GM19351 (cell line): ENCODE data around the gene LTBP4.

Experiments used
- ATAC-seq: cut with Tn5 transposase; IDR thresholded peaks from one replicate; pipeline ENCODE4 v1.9.1; 2021; ENCODE audit warnings: mild to moderate bottlenecking, moderate library complexity; ENCODE audit not compliant: unreplicated experiment

LTBP4 gene

DNA sequence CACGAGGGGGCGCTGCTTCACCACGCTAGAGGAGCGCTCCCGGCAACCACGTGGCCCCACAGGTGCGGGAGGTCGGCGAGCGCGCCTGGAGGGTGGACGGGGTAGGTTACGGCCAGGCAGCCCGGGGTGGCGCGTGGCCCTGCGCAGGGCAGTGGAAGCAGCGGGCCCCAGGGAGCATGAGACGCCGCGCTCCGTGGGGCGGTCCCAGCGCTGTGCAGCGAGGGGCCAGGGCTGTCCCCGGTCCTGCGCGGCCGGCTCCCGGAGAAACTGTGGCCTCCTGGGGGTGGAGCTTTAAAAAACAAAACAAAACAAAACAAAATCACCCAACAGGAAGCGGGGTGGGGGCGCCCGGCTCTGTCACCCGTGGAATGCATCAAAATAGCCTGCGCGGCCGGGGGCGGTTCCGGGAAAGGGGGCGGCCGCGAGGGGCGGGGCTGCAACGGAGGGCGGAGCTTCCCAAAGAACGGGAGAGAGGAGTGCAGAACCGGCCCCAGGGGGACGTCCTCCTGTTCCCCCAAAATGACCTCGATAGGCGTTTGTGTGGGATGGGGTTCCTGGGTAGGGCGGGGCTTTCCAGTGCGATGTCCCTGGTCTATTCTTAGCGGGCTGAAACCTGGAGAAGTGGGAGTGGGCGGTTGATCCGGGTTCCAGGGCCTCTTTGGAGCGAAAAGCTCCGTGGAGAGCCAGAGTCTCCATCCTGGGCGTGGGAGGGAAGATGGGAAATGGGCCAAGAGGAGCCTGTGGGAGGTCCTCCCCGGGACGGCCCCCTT lies 61.9 kb downstream of the LTBP4 start:
- peak; percentile 84 for ATAC-seq

DNA sequence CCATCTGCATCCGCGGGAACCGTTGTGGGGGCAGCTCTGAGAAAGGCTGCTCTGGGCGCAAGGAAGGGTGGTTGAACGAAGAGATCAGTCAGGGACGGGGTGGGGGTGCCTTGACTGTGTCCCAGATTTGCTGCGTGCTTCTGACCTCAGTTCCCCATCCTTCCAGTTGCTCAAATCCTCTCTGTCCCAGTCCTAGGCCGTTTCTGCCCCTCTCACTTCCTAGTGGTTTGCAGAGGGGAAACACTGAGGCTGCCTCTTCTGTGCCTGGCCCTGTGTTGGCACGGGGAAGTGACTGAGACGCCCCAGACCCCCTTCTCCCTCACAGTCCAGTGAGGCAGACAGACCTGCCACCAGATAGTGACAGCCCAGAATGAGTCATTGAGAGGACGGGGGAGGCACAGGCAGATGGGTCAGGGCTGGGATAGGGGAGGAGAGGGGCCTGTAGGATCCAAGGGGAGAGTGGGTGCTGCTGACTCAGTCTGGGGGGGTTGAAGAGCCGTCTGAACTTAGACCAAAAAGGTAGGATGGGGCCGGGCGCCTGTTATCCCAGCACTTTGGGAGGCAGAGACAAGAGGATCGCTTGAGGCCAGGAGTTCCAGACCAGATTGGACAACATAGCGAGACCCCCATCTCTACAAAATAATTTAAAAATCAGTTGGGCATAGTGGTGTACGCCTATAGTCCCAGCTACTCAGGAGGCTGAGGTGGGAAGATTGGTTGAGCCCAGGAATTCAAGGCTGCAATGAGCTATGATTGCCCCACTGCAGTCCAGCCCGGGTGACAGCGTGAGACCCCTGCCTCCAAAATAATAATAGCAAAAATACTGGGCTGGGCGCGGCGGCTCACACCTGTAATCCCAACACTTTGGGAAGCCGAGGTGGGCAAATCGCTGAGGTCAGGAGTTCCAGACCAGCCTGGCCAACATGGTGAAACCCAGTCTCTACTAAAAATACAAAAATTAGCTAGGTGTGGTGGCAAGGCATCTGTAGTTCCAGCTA lies 62.8 kb downstream of the LTBP4 start:
- ATAC-seq = no peak

DNA sequence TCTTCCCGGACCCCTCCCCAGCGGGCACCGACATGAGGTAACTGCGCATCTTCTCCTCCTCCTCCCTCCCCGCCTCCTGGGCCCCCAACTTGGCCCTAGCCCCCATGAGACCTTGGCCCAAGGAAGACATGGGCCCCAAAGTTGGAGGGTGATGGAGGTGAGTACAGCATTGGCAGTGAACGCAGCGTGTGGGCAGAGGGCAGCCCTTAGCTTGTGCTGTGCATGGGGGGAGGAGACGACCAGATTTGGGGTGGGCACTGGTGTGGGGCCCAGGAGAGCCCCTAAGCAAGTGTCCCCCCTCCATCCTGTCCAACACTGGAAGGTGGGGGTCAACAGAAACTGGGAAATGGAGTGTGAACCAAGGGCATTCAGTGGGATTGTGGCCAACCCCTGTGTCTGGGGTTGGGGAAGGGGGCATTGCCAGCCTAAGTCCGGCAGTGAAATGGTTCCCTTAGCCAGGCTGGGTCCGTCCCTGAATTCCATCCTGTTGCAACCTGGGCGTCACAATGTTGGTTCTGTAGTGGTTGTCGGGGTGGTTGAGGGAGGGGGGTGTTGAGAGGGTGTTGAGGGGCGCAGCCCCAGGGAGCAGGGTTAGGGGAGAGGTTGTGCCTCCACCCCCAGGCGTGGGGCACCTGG lies 65.8 kb downstream of the LTBP4 start:
- no peak for ATAC-seq

DNA sequence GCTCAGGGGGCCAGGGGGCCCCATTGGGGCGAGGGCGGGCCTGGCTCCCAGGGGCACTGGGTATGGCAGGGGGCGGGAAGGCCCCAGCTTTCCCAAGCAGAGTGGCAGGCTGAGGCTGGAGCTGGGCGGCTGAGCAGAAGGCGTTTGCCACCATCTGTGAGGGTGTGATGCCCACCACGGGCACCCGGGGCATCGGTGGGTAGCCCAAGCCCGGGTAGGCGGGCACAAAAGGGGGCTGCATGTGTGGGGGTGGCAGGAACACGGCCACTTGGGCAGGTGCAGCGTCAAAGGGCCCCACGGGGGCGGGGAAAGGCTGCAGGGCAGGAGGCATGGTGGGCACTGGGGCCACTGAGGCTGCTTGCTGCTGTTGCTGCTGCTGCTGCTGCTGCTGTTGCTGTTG lies 66.4 kb downstream of the LTBP4 start:
- ATAC-seq = no peak

DNA sequence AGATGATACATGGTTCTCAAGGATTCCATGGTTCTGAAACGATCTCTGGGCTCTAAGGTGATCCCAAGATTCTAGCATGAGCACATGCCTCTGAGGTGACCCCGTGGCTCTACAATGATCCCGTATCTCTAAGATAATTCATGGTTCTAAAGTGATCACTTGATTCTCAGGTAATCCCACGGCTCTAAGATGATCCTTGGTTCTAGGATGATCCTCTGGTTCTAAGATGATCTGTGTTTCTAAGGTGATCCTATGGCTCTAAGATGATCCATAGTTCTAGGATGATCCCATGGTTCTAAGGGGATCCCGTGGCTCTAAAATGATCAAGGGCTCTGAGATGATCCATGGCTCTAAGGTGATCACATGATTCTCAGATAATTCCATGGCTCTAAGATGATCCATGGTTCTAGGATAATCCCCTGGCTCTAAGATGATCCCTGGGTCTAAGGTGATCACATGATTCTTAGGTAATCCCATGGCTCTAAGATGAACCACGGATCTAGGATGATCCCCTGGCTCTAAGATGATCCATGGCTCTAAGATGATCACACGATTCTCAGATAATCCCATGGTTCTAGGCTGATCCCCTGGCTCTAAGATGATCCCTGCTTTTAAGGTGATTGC lies 67.9 kb downstream of the LTBP4 start:
- no peak for ATAC-seq

DNA sequence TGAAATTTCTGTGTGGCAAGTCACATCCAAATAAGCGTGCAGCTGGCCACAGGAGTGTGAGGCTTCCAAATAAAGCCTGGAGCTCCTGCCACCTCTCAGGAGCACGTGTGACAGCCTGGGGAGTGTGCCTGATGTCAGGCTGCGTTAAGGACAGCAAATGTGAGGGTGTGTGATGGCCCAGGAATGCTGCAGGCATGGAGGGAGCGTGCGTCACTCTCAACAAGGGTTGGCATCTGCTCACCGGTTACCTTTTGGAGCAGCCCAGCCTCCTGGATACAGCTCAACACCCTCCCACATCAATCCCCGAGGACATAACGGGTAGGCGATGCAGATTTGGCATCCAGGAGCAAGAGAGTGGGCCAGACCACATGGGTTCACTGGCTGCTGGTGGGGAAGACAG lies 70.2 kb downstream of the LTBP4 start:
- ATAC-seq = no peak

DNA sequence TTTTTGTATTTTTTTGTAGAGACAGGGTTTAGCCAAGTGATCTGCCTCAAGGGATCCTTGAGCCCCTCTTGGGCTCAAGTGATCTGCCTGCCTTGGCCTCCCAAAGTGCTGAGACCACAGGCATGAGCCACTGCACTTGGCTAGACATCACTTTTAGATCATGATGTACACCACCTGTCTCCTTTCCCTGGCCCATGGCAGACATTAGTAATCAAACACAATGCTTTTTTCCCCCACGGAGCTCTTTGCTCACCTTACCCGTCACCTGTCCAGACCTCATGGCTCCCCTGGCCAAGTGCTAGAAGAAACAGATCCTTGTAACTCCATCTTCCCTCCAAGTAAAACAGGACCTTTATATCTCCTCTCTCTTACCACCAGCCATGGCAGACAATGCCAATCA lies 70.9 kb downstream of the LTBP4 start:
- ATAC-seq = no peak

DNA sequence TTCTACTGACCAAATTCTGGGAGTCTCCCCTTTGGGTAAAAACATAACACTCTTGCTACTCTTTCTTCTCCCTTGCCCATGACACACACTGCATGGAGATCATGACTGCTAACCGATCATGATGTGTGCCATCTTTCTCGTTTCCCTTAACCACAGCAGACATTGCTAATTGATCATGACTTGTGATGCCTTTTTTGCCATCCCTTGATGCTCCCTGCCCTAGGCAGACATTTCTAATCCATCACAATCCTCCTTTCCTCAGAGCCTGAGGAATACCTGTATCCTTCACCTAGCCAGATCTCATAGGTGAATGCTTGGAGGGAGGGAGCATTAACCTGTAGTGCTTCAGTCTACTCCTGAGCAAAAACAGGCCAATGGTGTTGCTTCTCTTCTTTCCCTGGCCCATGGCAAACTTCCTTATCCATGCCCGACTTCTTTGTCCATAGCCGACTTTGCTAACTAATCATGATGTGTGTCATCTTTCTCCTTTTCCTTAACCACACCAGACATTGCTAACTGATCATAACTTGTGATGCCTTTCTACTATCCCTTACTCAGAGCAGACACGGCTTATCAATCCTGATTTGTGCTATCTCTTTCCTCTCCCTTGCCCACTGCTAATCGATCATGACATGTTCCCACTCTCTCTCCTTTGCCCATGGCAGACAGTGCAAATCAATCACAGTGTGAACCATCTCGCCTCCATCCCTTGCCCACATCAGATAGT lies 71.6 kb downstream of the LTBP4 start:
- ATAC-seq = no peak

DNA sequence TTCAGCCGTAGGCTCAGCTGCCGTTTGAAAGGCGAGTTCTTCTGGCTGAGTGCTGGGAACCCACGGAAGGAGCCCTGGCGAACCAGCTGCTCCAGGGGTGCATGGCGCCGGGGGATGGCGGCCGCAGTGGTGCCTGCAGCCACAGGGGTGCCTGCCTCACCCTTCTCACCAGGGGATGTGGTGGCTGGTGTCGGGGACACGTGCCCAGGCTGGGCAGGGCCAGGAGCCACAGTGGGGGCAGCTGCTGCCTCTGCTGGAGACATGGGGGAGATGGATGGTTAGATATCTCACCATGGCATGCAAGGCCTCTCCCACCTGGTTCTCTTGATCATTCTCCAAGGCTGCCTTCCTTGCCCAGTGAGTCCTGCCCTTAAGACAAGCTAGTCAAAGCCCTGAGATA lies 72.2 kb downstream of the LTBP4 start:
- no peak for ATAC-seq

DNA sequence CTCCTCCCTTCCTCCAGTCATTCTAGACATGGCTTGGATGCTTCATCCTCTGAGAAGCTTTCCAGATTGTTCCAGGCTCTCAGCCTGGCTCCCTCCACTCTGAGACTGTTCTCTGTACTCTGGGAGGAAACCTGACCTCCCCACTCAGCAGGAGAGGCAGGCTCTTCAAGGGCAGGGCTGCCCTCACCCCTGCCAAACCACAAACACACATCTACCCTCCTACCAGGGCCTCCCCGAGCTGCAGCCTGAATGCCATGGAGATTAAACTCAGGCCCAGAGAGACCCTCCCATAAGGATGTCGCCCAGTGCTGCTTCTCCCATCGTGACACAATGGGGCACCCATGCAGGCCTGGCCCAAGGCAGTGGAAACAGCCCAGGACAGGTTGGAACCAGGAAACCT lies 73.1 kb downstream of the LTBP4 start:
- no peak for ATAC-seq

DNA sequence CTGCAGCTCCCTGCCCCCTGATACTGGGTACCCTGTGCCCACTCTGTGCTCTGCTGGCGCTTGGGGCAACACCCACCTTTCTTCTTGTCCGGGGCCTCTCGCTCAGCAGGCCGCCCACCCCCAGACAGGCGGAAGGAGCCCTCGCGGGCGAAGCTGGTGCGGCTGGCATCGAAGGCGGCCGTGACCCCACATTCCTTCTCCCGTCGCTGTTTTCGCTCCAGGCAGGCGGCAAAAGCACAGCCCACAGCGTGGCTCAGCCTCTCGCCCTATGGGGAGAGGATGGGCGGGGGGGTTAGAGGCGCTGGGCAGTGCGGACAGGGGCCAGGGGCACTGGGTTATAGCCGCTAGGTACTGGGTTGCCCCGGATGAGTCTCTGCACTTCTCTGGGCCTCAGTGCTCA lies 76.0 kb downstream of the LTBP4 start:
- no peak for ATAC-seq
